Suprapubic skin (tissue), 4 donors: ENCODE results near the gene INO80E.

Experiments used
- CTCF ChIP-seq, 2 donors: fragments of 200-600 bp in 1 of 2; fragments of 450-650 bp in 1 of 2; sonication (generic) in 1 of 2; IDR thresholded peaks; one replicate each; pipeline ENCODE4 v1.5.1; 2016 to 2019; ENCODE audit warnings: antibody characterized with exemption in 2 of 2, mild to moderate bottlenecking in 1 of 2, moderate library complexity in 1 of 2
- EP300 ChIP-seq: sonication (generic); formaldehyde crosslinking; IDR thresholded peaks from one replicate; pipeline ENCODE4 v1.6.1; 2017; ENCODE audit warnings: antibody characterized with exemption
- POLR2A ChIP-seq, 2 donors: fragments of 450-650 bp; IDR thresholded peaks; one replicate each; pipeline ENCODE4 v1.6.1; 2017; ENCODE audit warnings: antibody characterized with exemption in 2 of 2, mild to moderate bottlenecking in 2 of 2, moderate library complexity in 2 of 2
- POLR2AphosphoS5 ChIP-seq, 3 donors: sonication (generic); formaldehyde crosslinking; IDR thresholded peaks; one replicate each; pipeline ENCODE4 v1.6.1; 2017; ENCODE audit warnings: antibody characterized with exemption in 3 of 3

- TF ChIP-seq CTCF (IDR thresholded peaks at IDR 0.05): no peak
- no peak for TF ChIP-seq POLR2AphosphoS5 (IDR thresholded peaks at IDR 0.05)
- no peak for TF ChIP-seq POLR2A (IDR thresholded peaks at IDR 0.05)
- TF ChIP-seq EP300: no peak
Measured at GRCh38 chr16:30006659-30007377, 10.8 kb downstream of the INO80E start.
